H9 (cell line): ENCODE data around the gene DLX2. TPM values are rescaled to one million over a fixed set of nuclear protein-coding genes. Genes with fewer than 3 reads are reported as not detected.

Experiments
- DNase-seq: peaks from one replicate; pipeline ENCODE4 v3.0.0-alpha.2; 2017
- H2AFZ ChIP-seq: one replicate; pipeline ENCODE4 v1.6.1; 2013; ENCODE audit warnings: mild to moderate bottlenecking, low read length, control low read depth, moderate library complexity
- H2AK5ac ChIP-seq: 2 replicates; pipeline ENCODE4 v1.6.1; 2013; ENCODE audit warnings: low read length, control low read depth, mixed read lengths; ENCODE audit not compliant: insufficient read length
- H2BK120ac ChIP-seq: one replicate; pipeline ENCODE4 v1.6.1; 2013; ENCODE audit warnings: low read depth, mild to moderate bottlenecking, low read length, control low read depth, inconsistent platforms; ENCODE audit not compliant: poor library complexity, severe bottlenecking
- H2BK12ac ChIP-seq: 2 replicates; pipeline ENCODE4 v1.6.1; 2013; ENCODE audit warnings: low read length, control low read depth, mixed read lengths, low read depth; ENCODE audit not compliant: insufficient read length
- H2BK15ac ChIP-seq: 2 replicates; pipeline ENCODE4 v1.6.1; 2013; ENCODE audit warnings: low read depth, low read length, control low read depth
- H2BK20ac ChIP-seq: one replicate; pipeline ENCODE4 v1.6.1; 2013; ENCODE audit warnings: low read depth, mild to moderate bottlenecking, low read length, control low read depth, inconsistent platforms; ENCODE audit not compliant: poor library complexity, severe bottlenecking
- H2BK5ac ChIP-seq: 2 replicates; pipeline ENCODE4 v1.6.1; 2013; ENCODE audit warnings: low read length, control low read depth, mixed read lengths; ENCODE audit not compliant: insufficient read length
- H3K14ac ChIP-seq: 2 replicates; pipeline ENCODE4 v1.6.1; 2013; ENCODE audit warnings: low read length, control low read depth; ENCODE audit not compliant: insufficient read depth
- H3K18ac ChIP-seq: 2 replicates; pipeline ENCODE4 v1.6.1; 2013; ENCODE audit warnings: low read depth, mild to moderate bottlenecking, mixed read lengths, low read length, control low read depth; ENCODE audit not compliant: insufficient read length
- H3K23ac ChIP-seq: 2 replicates; pipeline ENCODE4 v1.6.1; 2013; ENCODE audit warnings: low read length, control low read depth, mixed read lengths, low read depth; ENCODE audit not compliant: insufficient read length
- H3K23me2 ChIP-seq: 2 replicates; pipeline ENCODE4 v1.6.1; 2013; ENCODE audit warnings: low read depth, mild to moderate bottlenecking, mixed read lengths, low read length, control low read depth; ENCODE audit not compliant: insufficient read length, poor library complexity, severe bottlenecking
- H3K27ac ChIP-seq: 2 replicates; pipeline ENCODE4 v1.5.1; 2013; ENCODE audit warnings: low read length, control low read depth, mixed read lengths, low read depth; ENCODE audit not compliant: insufficient read length
- H3K27me3 ChIP-seq: 2 replicates; pipeline ENCODE4 v1.6.1; 2013; ENCODE audit warnings: low read length, control low read depth, inconsistent platforms; ENCODE audit not compliant: insufficient read depth
- H3K4ac ChIP-seq: 2 replicates; pipeline ENCODE4 v1.6.1; 2013; ENCODE audit warnings: low read depth, mild to moderate bottlenecking, control low read depth, inconsistent platforms, low read length, moderate library complexity
- H3K4me1 ChIP-seq: 2 replicates; pipeline ENCODE4 v1.6.1; 2013; ENCODE audit warnings: low read length, control low read depth, inconsistent platforms; ENCODE audit not compliant: insufficient read depth
- H3K4me2 ChIP-seq: 2 replicates; pipeline ENCODE4 v1.6.1; 2013; ENCODE audit warnings: low read length, control low read depth, mixed read lengths; ENCODE audit not compliant: insufficient read length, insufficient read depth
- H3K56ac ChIP-seq: 2 replicates; pipeline ENCODE4 v1.6.1; 2013; ENCODE audit warnings: low read depth, mild to moderate bottlenecking, mixed read lengths, low read length, control low read depth; ENCODE audit not compliant: insufficient read length
- H3K79me1 ChIP-seq: 2 replicates; pipeline ENCODE4 v1.6.1; 2013; ENCODE audit warnings: low read depth, mild to moderate bottlenecking, moderate library complexity, low read length, control low read depth, inconsistent platforms; ENCODE audit not compliant: insufficient read depth, poor library complexity, severe bottlenecking
- H3K79me2 ChIP-seq: 2 replicates; pipeline ENCODE4 v1.6.1; 2013; ENCODE audit warnings: low read length, control low read depth, inconsistent platforms; ENCODE audit not compliant: insufficient read depth
- H3K9ac ChIP-seq: 2 replicates; pipeline ENCODE4 v1.6.1; 2013; ENCODE audit warnings: low read length, control low read depth, mixed read lengths; ENCODE audit not compliant: insufficient read length; ENCODE audit errors: extremely low read depth
- H3K9me3 ChIP-seq: one replicate; pipeline ENCODE4 v1.6.1; 2013; ENCODE audit warnings: low read depth, low read length, inconsistent platforms; ENCODE audit not compliant: control insufficient read depth
- H3T11ph ChIP-seq: one replicate; pipeline ENCODE4 v1.6.1; 2013; ENCODE audit warnings: mild to moderate bottlenecking, low read length, control low read depth, inconsistent platforms
- H4K20me1 ChIP-seq: one replicate; pipeline ENCODE4 v1.6.1; 2013; ENCODE audit not compliant: control insufficient read depth, insufficient read length, insufficient read depth
- H4K5ac ChIP-seq: 2 replicates; pipeline ENCODE4 v1.6.1; 2013; ENCODE audit warnings: low read depth, mild to moderate bottlenecking, mixed read lengths, low read length, control low read depth; ENCODE audit not compliant: insufficient read length
- H4K8ac ChIP-seq: replicated peaks from 2 replicates; pipeline ENCODE4 v1.6.1; 2013; ENCODE audit warnings: low read length, control low read depth, mixed read lengths, low read depth; ENCODE audit not compliant: insufficient read length
- H4K91ac ChIP-seq: 2 replicates; pipeline ENCODE4 v1.6.1; 2013; ENCODE audit warnings: low read depth, mild to moderate bottlenecking, moderate library complexity, mixed read lengths, low read length, control low read depth; ENCODE audit not compliant: insufficient read length
- H3K27ac Mint-ChIP-seq, 3 experiments: 2 replicates in 2 of 3; 3 replicates in 1 of 3; pipeline ENCODE4 v1.8.0; 2020 to 2021; ENCODE audit warnings: mixed read lengths in 3 of 3, mild to moderate bottlenecking in 1 of 3, moderate library complexity in 1 of 3
- H3K27me3 Mint-ChIP-seq: 2 replicates; pipeline ENCODE4 v1.8.0; 2021; ENCODE audit warnings: low read depth, mild to moderate bottlenecking, moderate library complexity, mixed read lengths
- H3K36me3 Mint-ChIP-seq, 3 experiments: 2 replicates in 2 of 3; 3 replicates in 1 of 3; pipeline ENCODE4 v1.8.0; 2020 to 2021; ENCODE audit warnings: low read depth in 3 of 3, mixed read lengths in 3 of 3; ENCODE audit not compliant: insufficient read depth in 1 of 3
- H3K4me1 Mint-ChIP-seq, 2 experiments: 2 replicates each; pipeline ENCODE4 v1.8.0; 2020; ENCODE audit warnings: mixed read lengths in 2 of 2
- H3K4me3 Mint-ChIP-seq, 2 experiments: 2 replicates in 1 of 2; 3 replicates in 1 of 2; pipeline ENCODE4 v1.8.0; 2020 to 2021; ENCODE audit warnings: mild to moderate bottlenecking in 2 of 2, mixed read lengths in 2 of 2, moderate library complexity in 1 of 2
- H3K9me3 Mint-ChIP-seq, 2 experiments: 2 replicates in 1 of 2; 3 replicates in 1 of 2; pipeline ENCODE4 v1.8.0; 2020; ENCODE audit warnings: mild to moderate bottlenecking in 2 of 2, mixed read lengths in 2 of 2, moderate library complexity in 1 of 2
- WGBS: extraction: QIAGEN DNeasy Blood & Tissue Kit; methylation state at CpG from one replicate; pipeline ENCODE4 v1.1.7; 2013; ENCODE audit warnings: missing lambda C conversion rate, low lambda C conversion rate, mixed read lengths; ENCODE audit not compliant: insufficient read length; ENCODE audit errors: extremely low coverage; 5-methylcytosine and 5-hydroxymethylcytosine counted together
- total RNA-seq: library from RNA; stranded (reverse); gene quantifications from 2 replicates; pipeline ENCODE4 v1.2.1, GENCODE V29; 2021
- TF ChIP-seq, protein P1 (sequence below): fragments of 200-600 bp; sonication (generic); conservative IDR thresholded peaks from 3 replicates; pipeline ENCODE4 v1.8.0; 2021; ENCODE audit warnings: antibody characterized with exemption, mild to moderate bottlenecking

The DLX2 gene
- total RNA-seq, 1 experiment from 2014 or later, result not detected

- no peak overlapping the region for H4K5ac ChIP-seq
- H3K27ac Mint-ChIP-seq, result no peak overlapping the region
Measured at GRCh38 chr2:172087207-172087779, 15.4 kb downstream of the DLX2 start.

More at GRCh38 chr2:172087207-172087779, 15.4 kb downstream of the DLX2 start:
- Histone ChIP-seq H2BK120ac (no peak overlapping the region), H3K4me1 (peaks cover 2% of the 10 kb centered on the region; the same call in 1 of the 2 replicates), H3K14ac (no peak overlapping the region), H2BK12ac (no peak overlapping the region), H3K56ac (no peak overlapping the region), H3K23me2 (peaks cover 16% of the 10 kb centered on the region), H2AFZ (no peak overlapping the region), H3K18ac (no peak overlapping the region), H3K27ac (no peak overlapping the region), H2BK5ac (no peak overlapping the region), H3K9me3 (no peaks in the 10 kb centered on the region), H3K4ac (no peak overlapping the region), H3K79me2 (no peaks in the 10 kb centered on the region), H3T11ph (no peak overlapping the region), H4K8ac (no peak overlapping the region), H3K79me1 (no peaks in the 10 kb centered on the region), H4K91ac (no peak overlapping the region), H2BK15ac (no peak overlapping the region; the same call in 1 of the 2 replicates), H3K27me3 (peaks cover 89% of the 10 kb centered on the region), H3K4me2 (peak overlapping the region; percentile 57), H2BK20ac (no peak overlapping the region), H2AK5ac (no peak overlapping the region), H3K23ac (no peak overlapping the region), H4K20me1 (no peaks in the 10 kb centered on the region), H3K9ac (no peak overlapping the region)
- Mint-ChIP-seq H3K9me3 (peaks cover 2 to 17% of the 10 kb centered on the region in 2 experiments; a peak in 3 of 5 replicates), H3K27me3 (peaks cover 100% of the 10 kb centered on the region), H3K4me3 (peak overlapping the region; percentile 43 to 95), H3K36me3 (no peaks in the 10 kb centered on the region; a peak in 3 of 7 replicates), H3K4me1 (peaks cover 37 to 66% of the 10 kb centered on the region in 2 experiments)
- WGBS, result no CpG with 5 or more reads among the region's 31 CpGs
- no peak for DNase-seq
- TF ChIP-seq, protein P1, sequence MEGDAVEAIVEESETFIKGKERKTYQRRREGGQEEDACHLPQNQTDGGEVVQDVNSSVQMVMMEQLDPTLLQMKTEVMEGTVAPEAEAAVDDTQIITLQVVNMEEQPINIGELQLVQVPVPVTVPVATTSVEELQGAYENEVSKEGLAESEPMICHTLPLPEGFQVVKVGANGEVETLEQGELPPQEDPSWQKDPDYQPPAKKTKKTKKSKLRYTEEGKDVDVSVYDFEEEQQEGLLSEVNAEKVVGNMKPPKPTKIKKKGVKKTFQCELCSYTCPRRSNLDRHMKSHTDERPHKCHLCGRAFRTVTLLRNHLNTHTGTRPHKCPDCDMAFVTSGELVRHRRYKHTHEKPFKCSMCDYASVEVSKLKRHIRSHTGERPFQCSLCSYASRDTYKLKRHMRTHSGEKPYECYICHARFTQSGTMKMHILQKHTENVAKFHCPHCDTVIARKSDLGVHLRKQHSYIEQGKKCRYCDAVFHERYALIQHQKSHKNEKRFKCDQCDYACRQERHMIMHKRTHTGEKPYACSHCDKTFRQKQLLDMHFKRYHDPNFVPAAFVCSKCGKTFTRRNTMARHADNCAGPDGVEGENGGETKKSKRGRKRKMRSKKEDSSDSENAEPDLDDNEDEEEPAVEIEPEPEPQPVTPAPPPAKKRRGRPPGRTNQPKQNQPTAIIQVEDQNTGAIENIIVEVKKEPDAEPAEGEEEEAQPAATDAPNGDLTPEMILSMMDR, result no peak
